Kidney epithelial cell (primary cell): ENCODE measurements around the gene RBM43. TPM values are rescaled to one million over a fixed set of nuclear protein-coding genes. Genes with fewer than 3 reads are reported as not detected.

Experiments
- DNase-seq: peaks from one replicate; pipeline ENCODE4 v3.0.0-alpha.2; 2010; ENCODE audit warnings: low read depth
- H3K27me3 ChIP-seq: 2 replicates; pipeline ENCODE4 v1.6.0; 2011; ENCODE audit warnings: low read length; ENCODE audit not compliant: control insufficient read depth, insufficient read depth
- H3K36me3 ChIP-seq: 2 replicates; pipeline ENCODE4 v1.5.1; 2011; ENCODE audit warnings: low read length; ENCODE audit not compliant: control insufficient read depth, insufficient read depth
- H3K4me3 ChIP-seq: 2 replicates; pipeline ENCODE4 v1.5.1; 2011; ENCODE audit warnings: low read depth, mild to moderate bottlenecking, control low read depth, low read length
- total RNA-seq: library from RNA; depleted of rRNA; stranded (reverse); fragments of >200 nt; gene quantifications from 2 replicates; pipeline ENCODE4 v1.2.3, GENCODE V29; 2015
- TF ChIP-seq, protein P1 (sequence below): IDR thresholded peaks from 2 replicates; pipeline ENCODE4 v1.5.1; 2011; ENCODE audit warnings: mild to moderate bottlenecking, moderate library complexity, low read length, control low read depth, inconsistent platforms; ENCODE audit not compliant: insufficient read depth, poor library complexity, severe bottlenecking

Gene RBM43
- total RNA-seq, 1 donor from 2014 or later = 2.2 TPM

DNA sequence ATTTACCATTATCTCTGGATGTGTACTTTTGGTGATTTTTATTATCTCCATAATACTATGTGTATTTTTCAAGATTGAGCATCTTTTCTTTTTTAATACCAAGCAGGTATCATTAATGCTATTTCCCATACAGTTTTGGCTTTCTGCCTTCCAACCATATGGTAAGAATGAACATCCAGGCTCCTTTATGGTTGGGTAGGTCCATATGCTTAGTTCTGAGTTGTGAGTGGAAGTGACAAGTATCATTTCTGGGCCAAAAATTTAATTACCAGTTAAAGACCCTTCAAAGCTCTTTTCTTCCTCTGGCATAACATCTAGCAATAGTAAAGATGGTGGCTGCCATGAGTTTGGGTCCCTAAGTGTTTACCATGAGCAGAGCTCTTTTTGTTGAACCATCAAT lies 4.3 kb upstream of the RBM43 start:
- H3K36me3 ChIP-seq = peaks cover 2% of the 10 kb centered on the region
- H3K27me3 ChIP-seq = no peaks in the 10 kb centered on the region
- no peak overlapping the region for H3K4me3 ChIP-seq
- no peak for DNase-seq
- TF ChIP-seq, protein P1, sequence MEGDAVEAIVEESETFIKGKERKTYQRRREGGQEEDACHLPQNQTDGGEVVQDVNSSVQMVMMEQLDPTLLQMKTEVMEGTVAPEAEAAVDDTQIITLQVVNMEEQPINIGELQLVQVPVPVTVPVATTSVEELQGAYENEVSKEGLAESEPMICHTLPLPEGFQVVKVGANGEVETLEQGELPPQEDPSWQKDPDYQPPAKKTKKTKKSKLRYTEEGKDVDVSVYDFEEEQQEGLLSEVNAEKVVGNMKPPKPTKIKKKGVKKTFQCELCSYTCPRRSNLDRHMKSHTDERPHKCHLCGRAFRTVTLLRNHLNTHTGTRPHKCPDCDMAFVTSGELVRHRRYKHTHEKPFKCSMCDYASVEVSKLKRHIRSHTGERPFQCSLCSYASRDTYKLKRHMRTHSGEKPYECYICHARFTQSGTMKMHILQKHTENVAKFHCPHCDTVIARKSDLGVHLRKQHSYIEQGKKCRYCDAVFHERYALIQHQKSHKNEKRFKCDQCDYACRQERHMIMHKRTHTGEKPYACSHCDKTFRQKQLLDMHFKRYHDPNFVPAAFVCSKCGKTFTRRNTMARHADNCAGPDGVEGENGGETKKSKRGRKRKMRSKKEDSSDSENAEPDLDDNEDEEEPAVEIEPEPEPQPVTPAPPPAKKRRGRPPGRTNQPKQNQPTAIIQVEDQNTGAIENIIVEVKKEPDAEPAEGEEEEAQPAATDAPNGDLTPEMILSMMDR = no peak

GRCh38 chr2:151264157-151264825 lies 2.6 kb upstream of the RBM43 start:
- H3K36me3 ChIP-seq = no peaks in the 10 kb centered on the region
- no peaks in the 10 kb centered on the region for H3K27me3 ChIP-seq
- TF ChIP-seq, protein P1 = no peak
- H3K4me3 ChIP-seq = no peak overlapping the region
- DNase-seq = no peak

DNA sequence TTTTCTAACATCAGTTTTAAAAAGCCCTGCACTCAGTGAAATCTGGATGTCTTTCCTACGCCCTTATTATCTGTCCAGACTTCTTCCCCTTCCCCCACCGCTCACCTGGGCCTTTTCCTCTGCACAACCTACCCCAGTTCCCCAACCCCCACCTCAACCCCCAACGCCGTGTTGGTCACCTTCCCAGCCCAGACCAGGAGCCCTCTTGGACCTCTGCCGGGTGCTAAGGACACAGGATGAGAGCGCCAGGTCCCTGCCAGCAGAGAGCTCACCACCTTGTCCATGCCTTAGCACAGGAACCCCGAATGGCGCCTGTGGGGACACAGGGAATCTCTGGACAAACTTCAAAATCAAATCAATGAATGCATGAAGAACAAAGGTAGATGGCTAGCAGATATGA lies 966 bp upstream of the RBM43 start:
- no peaks in the 10 kb centered on the region for H3K27me3 ChIP-seq
- no peak overlapping the region for H3K4me3 ChIP-seq
- TF ChIP-seq, protein P1 = no peak
- H3K36me3 ChIP-seq = no peaks in the 10 kb centered on the region
- no peak for DNase-seq

- Histone ChIP-seq H3K36me3 (no peaks in the 10 kb centered on the region), H3K4me3 (peak overlapping the region; percentile 65), H3K27me3 (no peaks in the 10 kb centered on the region)
- no peak for DNase-seq
- TF ChIP-seq, protein P1 = no peak
Measured at GRCh38 chr2:151261977-151262291, 271 bp upstream of the RBM43 start.

- peak overlapping the region; percentile 65 for H3K4me3 ChIP-seq
- TF ChIP-seq, protein P1 = no peak
- no peaks in the 10 kb centered on the region for H3K36me3 ChIP-seq
- H3K27me3 ChIP-seq = no peaks in the 10 kb centered on the region
- DNase-seq = no peak
Measured at GRCh38 chr2:151260573-151261230, 961 bp downstream of the RBM43 start.

GRCh38 chr2:151258121-151258520 lies 3.5 kb downstream of the RBM43 start:
- Histone ChIP-seq H3K4me3 (no peak overlapping the region), H3K27me3 (no peaks in the 10 kb centered on the region), H3K36me3 (no peaks in the 10 kb centered on the region)
- DNase-seq = no peak
- TF ChIP-seq, protein P1 = no peak
